ENCODE measurements around the gene GABRP. TPM values are rescaled to one million over a fixed set of nuclear protein-coding genes. Genes with fewer than 3 reads are reported as not detected.
"Not testable (repeated sequence)": the region's sequence is repeated elsewhere in the genome, so short reads cannot be mapped to it uniquely, and the experiment has no call there.

The GABRP gene
- polyA plus RNA-seq, 4 donors, result 1.0 to 3.6 (median 1.4) TPM

DNA sequence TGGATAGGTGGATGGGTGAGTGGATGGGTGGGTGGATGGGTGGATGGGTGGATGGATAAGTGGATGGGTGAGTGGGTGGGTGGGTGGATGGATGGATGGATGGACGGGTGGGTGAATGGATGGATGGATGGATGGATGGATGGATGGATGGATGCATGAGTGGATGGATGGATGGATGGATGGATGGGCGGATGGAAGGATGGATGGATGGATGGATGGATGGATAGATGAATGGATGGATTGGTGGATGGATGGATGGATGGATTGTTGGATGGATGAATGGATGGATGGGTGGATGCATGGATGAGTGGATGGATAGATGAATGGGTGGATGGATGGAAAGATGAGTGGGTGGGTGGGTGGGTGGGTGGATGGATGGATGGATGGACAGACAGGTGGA lies 29.0 kb upstream of the GABRP start:
- not testable (repeated sequence) for DNase-seq (ENCODE audit: low read depth in 4 of 4, low spot score in 2 of 4)

DNA sequence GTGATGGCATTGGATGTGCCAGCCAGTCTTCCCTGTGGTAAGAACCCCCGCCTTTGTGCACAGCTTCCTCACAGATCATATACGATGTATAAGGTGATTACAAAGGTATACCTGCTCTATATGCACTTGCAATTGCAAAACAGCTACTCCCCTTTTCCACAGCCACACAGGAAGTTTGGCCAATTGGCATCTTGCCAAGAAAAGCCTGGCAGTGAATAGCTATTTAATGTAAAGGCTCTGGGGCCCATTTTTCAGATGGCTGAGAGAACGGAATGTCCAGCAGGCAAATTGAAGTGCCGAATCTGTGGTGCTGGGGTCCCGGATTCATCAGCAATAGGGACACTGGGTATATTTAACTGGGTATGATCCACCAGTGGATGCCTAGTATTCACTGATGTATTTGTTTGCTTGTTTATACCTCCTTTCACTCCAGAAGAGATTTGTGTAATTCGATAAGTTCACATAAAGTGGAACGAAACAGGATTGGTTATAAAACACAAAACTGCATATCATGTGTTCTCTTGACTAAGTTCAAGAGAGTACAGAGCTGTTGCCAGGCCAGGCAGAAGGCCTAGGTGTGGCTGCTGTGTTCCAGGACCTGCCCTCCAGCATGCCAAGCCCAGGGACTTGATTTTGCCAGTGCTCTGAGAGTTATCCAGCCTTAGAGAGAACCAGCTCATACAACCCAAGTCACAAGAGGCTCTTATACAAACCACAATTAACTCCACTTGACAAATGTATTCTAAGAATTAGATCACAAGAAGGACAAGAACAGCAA lies 27.7 kb upstream of the GABRP start:
- DNase-seq (ENCODE audit: low read depth in 4 of 4, low spot score in 2 of 4), result no peak

- DNase-seq (ENCODE audit: low read depth in 4 of 4, low spot score in 2 of 4), result no peak
Measured at GRCh38 chr5:170756691-170757090, 26.8 kb upstream of the GABRP start.

- DNase-seq (ENCODE audit: low read depth in 4 of 4, low spot score in 2 of 4), result no peak
Measured at GRCh38 chr5:170757182-170757601, 26.3 kb upstream of the GABRP start.

GRCh38 chr5:170757669-170758068 lies 25.9 kb upstream of the GABRP start:
- DNase-seq (ENCODE audit: low read depth in 4 of 4, low spot score in 2 of 4), result no peak

- no peak for DNase-seq (ENCODE audit: low read depth in 4 of 4, low spot score in 2 of 4)
Measured at GRCh38 chr5:170758481-170758880, 25.0 kb upstream of the GABRP start.

DNA sequence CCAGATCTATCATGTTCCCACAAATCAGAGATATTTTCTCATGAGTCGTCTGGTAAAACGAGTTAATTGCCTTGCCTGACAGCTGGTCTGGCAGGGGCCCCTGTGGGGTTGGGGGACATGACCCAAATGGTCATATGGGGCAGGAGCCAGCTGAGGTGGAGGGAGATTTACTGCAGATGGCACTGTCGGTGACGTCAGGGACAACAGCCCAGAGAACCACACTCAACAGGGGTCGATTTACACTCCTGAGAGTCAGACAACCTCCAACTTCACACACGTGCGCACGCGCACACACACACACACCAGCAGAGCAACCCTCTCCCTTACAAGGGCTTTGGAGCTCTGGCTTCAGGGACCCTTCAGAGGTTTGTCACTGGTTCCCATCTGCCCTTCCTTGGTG lies 23.4 kb upstream of the GABRP start:
- no peak for DNase-seq (ENCODE audit: low read depth in 4 of 4, low spot score in 2 of 4)

DNA sequence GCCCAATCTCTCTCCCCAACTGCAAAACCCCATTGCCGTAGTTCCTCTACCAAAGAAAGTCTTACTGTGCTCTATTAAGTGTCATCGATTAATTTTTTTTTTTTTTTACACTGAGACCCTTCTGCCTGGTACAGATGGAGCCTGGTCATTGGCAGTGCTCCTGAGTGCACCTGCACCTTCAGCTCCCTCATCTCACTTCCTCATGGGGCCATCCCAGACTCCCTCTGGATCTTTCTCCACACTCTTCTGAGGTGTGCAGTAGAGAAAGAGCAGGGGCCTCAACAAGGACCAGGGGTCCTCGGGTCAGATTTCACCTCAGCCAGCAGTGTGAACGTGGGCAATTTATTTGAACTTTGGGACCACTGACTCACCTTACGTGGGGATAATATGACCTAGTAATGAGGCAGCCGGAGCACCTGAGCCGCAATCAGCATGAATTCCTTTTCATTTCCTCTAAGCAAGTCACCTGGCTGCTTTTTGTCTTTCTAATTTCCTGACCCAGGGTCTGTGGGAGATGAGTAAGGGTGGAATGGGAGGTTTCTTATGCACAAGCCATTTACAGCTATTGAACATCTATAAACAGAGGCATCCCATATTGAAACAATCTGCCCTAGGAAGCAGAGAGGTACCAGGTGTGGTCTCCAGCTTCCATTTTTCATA lies 22.3 kb upstream of the GABRP start:
- no peak for DNase-seq (ENCODE audit: low read depth in 4 of 4, low spot score in 2 of 4)

- no peak for DNase-seq (ENCODE audit: low read depth in 4 of 4, low spot score in 2 of 4)
Measured at GRCh38 chr5:170761708-170762066, 21.8 kb upstream of the GABRP start.

DNA sequence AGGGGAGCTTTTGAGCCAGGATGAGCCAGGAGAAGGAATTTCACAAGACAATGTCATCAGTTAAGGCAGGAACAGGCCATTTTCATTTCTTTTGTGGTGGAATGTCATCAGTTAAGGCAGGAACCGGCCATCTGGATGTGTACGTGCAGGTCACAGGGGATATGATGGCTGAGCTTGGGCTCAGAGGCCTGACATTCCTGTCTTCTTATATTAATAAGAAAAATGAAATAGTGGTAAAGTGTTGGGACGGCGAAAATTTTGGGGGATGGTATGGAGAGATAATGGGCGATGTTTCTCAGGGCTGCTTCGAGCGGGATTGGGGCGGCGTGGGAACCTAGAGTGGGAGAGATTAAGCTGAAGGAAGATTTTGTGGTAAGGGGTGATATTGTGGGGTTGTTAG lies 21.2 kb upstream of the GABRP start:
- not testable (repeated sequence) for DNase-seq (ENCODE audit: low read depth in 4 of 4, low spot score in 2 of 4)

DNA sequence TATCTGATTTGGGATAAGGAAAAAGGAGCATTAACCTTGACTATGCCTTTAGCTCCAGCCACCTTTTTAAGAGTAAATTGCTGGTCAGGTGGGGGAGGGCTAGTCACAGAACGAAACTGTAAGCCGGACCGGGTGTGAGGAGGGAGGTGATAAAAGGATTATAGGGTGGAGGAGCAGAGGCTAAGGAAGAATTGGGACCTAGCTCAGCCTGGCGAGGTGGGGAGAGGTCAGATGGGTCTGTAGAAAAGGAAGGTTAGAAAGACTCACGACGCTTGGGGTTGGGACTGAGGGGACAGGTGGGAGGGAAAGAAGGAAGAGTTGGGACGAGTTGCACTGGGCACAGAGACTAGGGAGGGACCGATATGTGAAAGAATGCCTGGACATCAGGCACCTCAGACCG lies 17.7 kb upstream of the GABRP start:
- not testable (repeated sequence) for DNase-seq (ENCODE audit: low read depth in 4 of 4, low spot score in 2 of 4)

- no peak for DNase-seq (ENCODE audit: low read depth in 4 of 4, low spot score in 2 of 4)
Measured at GRCh38 chr5:170769246-170769645, 14.3 kb upstream of the GABRP start.

DNA sequence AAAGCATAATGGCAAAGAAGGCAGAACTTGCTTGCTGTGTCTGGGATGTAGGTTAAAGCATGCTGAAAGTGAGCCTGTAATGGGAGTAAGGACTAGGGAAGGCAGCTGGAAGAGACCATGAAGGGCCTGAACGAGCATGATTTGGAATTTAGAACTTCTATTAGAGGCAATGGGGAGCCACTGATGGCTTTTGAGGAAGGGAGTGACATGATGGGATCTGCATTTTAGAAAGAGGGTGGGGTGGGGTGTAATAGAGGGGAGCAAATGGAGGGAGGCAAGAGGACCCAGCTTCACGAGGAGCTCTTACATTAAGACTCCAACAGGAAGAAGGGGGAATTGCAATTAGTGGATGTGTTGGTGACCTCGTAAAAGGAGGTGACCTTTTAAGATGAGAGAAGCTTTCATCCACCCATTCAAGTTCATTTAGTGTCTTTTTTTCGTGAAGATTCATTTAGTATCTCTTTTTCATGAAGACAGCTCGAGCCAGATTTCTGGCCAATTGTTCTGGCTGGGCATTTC lies 13.6 kb upstream of the GABRP start:
- DNase-seq (ENCODE audit: low read depth in 4 of 4, low spot score in 2 of 4), result no peak

- DNase-seq (ENCODE audit: low read depth in 4 of 4, low spot score in 2 of 4), result no peak
Measured at GRCh38 chr5:170771496-170771895, 12.0 kb upstream of the GABRP start.

DNA sequence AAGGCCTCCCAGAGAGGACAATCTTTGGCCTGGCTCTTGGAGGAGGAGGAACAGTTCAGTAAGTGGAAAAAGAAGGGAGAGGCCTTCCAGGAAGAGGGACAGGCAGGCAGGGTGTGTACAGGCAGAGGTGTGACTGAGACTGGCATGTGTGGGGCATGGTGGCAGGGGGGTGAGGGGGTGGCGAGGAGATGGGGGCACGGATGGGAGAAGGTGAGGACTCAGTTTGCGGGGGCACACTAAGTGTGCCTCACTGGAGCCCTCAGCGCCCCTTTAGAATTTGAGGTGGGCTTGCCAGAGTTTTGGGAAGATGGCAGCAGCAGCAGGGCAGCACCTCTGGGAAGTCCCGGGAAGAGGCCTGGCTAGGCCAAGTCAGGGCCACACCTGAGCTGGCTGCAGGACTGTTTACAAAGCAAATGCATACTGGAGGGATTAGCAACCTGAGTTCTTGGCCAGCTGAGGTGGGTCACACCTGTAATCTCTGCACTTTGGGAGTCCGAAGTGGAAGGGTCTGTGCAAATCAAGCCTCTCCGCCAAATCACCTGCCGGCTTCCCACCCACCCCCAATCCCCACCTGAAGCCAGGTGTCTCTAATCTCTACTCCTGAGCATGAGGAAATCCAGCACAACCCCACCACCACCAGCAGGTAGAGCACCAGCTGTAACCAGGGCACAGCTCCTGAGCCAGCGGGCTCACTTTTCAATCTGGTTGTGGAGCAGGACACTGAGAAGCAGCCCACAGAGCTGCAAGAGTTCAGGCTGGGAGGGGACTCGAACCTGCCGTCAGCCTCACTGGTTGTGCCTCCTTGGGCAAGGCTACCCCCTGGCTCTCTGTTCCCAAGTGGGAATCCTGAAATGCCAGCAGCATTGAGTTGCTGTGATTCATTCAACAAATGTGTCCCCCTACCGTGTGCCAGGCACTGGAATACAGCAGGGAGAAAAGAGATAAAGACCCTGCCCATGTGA lies 10.2 kb upstream of the GABRP start:
- no peak for DNase-seq (ENCODE audit: low read depth in 4 of 4, low spot score in 2 of 4)

DNA sequence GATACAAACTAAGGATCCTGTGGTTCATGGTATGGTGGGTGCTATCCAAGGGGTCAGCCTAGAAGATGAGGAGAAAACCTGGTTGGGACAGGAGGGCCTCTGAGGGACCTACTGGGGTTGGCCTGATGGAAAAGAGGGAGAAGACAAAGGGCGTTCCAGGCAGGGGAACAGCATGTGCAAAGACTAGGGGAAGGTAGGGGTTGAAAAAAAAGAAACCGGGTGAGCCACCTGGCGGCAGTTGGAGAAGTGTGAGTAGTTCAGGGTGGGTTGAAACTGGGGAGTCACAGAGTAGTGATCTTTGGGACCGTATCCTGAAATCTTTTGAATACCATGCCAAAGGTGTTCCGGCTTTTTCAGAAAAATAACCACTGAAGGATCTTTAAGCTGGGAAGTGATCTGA lies 8.7 kb upstream of the GABRP start:
- DNase-seq (ENCODE audit: low read depth in 4 of 4, low spot score in 2 of 4), result no peak

DNA sequence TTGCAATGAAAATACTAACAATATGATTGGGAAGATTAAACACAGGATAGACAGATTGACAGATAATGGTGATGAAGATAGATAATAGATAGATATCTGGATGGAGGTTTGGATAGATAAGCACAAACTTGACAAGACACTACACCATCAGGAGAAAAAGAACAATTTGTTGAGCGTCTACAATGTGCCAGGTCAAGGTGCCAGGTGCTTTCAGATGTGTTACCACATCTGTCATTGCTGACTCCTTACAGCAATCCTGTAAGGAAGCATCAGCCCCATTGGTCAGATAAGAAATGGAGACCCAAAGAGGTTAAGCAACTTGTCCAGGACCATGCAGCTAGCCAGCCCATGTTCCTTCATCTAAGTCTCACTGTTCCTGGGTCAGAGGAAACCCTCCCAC lies 1.6 kb upstream of the GABRP start:
- DNase-seq (ENCODE audit: low read depth in 4 of 4, low spot score in 2 of 4), result no peak

- no peak for DNase-seq (ENCODE audit: low read depth in 4 of 4, low spot score in 2 of 4)
Measured at GRCh38 chr5:170782438-170782837, 1.1 kb upstream of the GABRP start.

- DNase-seq (ENCODE audit: low read depth in 4 of 4, low spot score in 2 of 4), result no peak
Measured at GRCh38 chr5:170785416-170785815, 1.9 kb downstream of the GABRP start.

DNA sequence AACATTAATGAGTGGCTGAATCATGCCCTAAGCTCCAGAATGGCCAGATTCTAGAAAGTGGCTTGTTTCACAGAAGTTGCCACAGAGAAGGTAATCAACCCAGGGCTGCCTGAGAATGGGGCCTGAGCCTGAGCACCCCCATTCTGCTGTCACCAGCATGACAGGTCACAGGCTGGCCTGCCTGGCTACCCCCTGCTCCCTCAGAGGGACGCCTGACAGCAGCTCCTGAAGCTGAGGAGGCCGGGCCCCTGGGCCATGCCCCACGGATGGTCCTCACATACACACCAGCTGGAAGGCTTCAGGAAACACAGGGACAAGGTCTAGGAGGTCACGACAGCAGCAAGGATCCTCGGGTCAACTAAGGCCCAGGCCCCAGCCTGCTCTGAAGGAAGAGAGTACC lies 3.7 kb downstream of the GABRP start:
- no peak for DNase-seq (ENCODE audit: low read depth in 4 of 4, low spot score in 2 of 4)
